Lower lobe of right lung (tissue), 2 donors: ENCODE measurements around the gene CCL13. TPM values are rescaled to one million over a fixed set of nuclear protein-coding genes. Genes with fewer than 3 reads are reported as not detected.

Experiments used
- ATAC-seq, 2 donors: fragments of 200-7000 bp; cut with Tn5 transposase; one replicate each; pipeline ENCODE4 v1.9.1; 2020 to 2022; ENCODE audit warnings: mild to moderate bottlenecking in 2 of 2, moderate library complexity in 2 of 2
- DNase-seq: peaks from one replicate; pipeline ENCODE4 v3.0.0-alpha.2; 2020
- H3K27ac ChIP-seq: fragments of 200-600 bp; one replicate; pipeline ENCODE4 v1.8.0; 2022
- H3K27me3 ChIP-seq: fragments of 200-600 bp; one replicate; pipeline ENCODE4 v1.8.0; 2022; ENCODE audit warnings: low read depth
- H3K36me3 ChIP-seq: fragments of 200-600 bp; one replicate; pipeline ENCODE4 v1.8.0; 2022; ENCODE audit warnings: mild to moderate bottlenecking
- H3K4me1 ChIP-seq: fragments of 200-600 bp; one replicate; pipeline ENCODE4 v1.8.0; 2022
- H3K4me3 ChIP-seq: fragments of 200-600 bp; one replicate; pipeline ENCODE4 v1.8.0; 2022; ENCODE audit warnings: mild to moderate bottlenecking
- H3K9me3 ChIP-seq: fragments of 200-600 bp; one replicate; pipeline ENCODE4 v1.8.0; 2022
- CTCF ChIP-seq: fragments of 200-600 bp; IDR thresholded peaks from one replicate; pipeline ENCODE4 v1.8.0; 2022; ENCODE audit warnings: antibody characterized with exemption, mild to moderate bottlenecking
- intact Hi-C: fragments of 100-400 bp; cut with DNase I; formaldehyde crosslinking; loops from one replicate; pipeline ENCODE4 v1.11.0; 2022
- total RNA-seq: library from RNA; stranded (reverse); fragmentation: NEBNext Ultra II Directional; extraction: Animal tissue kit (Norgen Biotek cat#: 25700); gene quantifications from one replicate; pipeline ENCODE4 v1.2.1, GENCODE V29; 2021
- donor health status: DM: no; HTN: yes; CAD: no; lungs with severe emphysema.

CCL13 gene
- total RNA-seq, 1 donor from 2014 or later, result 14.6 TPM

GRCh38 chr17:34337701-34338100, 18.6 kb upstream of the CCL13 start:
- intact Hi-C loops, result no loop called here
- DNase-seq, result no peak
- no peaks in the 10 kb centered on the region for H3K9me3 ChIP-seq
- TF ChIP-seq CTCF, result no peak
- H3K4me3 ChIP-seq, result no peak overlapping the region
- H3K4me1 ChIP-seq, result no peaks in the 10 kb centered on the region
- no peak for ATAC-seq
- H3K36me3 ChIP-seq, result no peaks in the 10 kb centered on the region
- no peaks in the 10 kb centered on the region for H3K27me3 ChIP-seq
- no peak overlapping the region for H3K27ac ChIP-seq

DNA sequence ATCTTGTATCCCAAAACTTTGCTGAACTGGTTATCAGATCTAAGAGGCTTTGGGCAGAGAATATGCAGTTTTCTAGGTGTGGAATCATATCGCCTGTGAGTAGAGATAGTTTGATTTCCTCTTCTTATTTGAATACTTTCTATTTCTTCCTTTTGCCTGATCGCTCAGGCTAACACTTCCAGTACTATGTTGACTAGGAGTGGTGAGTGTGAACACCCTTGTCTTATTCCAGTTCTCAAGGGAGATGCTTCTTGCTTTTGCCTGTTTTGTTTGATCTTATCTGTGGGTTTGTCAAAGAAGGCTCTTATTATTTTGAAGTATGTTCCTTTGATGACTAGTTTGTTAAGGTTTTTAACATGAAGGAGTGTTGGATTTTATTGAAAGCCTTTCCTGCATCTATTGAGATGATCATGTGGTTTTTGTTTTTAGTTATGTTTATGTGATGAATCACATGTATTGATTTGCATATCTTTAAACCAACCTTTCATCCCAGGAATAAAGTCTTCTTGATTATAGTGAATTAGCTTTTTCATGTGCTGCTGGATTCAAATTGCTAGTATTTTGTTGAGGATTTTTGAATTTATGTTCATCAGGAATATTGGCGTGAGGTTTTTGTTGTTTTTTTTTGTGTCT, 17.0 kb upstream of the CCL13 start:
- no peaks in the 10 kb centered on the region for H3K9me3 ChIP-seq
- no peak overlapping the region for H3K27ac ChIP-seq
- no peaks in the 10 kb centered on the region for H3K36me3 ChIP-seq
- no peak overlapping the region for H3K4me3 ChIP-seq
- TF ChIP-seq CTCF, result no peak
- no peak for ATAC-seq
- intact Hi-C loops, result no loop called here
- no peaks in the 10 kb centered on the region for H3K4me1 ChIP-seq
- H3K27me3 ChIP-seq, result no peaks in the 10 kb centered on the region
- DNase-seq, result no peak

GRCh38 chr17:34341916-34342315, 14.4 kb upstream of the CCL13 start:
- Histone ChIP-seq H3K4me3 (no peak overlapping the region), H3K27ac (no peak overlapping the region), H3K9me3 (no peaks in the 10 kb centered on the region), H3K36me3 (no peaks in the 10 kb centered on the region), H3K4me1 (no peaks in the 10 kb centered on the region), H3K27me3 (no peaks in the 10 kb centered on the region)
- no peak for TF ChIP-seq CTCF
- intact Hi-C loops, result no loop called here
- ATAC-seq (no peak), DNase-seq (no peak)

DNA sequence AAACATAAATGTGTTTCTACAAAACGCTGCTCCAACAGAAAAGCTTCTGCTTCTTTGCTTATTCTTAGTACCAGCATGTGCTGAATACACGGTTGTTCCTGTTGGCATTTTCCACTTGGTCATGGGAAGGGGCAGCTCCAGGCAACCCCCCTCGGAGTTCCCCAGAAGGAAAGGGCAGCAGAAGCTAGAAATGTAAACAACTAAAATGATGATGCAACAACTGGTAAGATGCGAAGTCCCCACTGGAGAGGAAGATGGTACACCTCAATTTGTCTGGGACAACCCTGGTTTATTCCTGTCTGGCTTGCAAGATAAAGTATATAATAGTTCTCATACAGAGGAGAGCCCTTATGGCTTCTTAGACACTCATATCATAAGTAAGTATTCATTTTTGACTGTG, 9.2 kb upstream of the CCL13 start:
- intact Hi-C loops, result no loop called here
- Histone ChIP-seq H3K27ac (no peak overlapping the region), H3K36me3 (no peaks in the 10 kb centered on the region), H3K27me3 (no peaks in the 10 kb centered on the region), H3K4me3 (no peak overlapping the region), H3K4me1 (no peaks in the 10 kb centered on the region), H3K9me3 (no peaks in the 10 kb centered on the region)
- ATAC-seq (no peak), DNase-seq (no peak)
- no peak for TF ChIP-seq CTCF

DNA sequence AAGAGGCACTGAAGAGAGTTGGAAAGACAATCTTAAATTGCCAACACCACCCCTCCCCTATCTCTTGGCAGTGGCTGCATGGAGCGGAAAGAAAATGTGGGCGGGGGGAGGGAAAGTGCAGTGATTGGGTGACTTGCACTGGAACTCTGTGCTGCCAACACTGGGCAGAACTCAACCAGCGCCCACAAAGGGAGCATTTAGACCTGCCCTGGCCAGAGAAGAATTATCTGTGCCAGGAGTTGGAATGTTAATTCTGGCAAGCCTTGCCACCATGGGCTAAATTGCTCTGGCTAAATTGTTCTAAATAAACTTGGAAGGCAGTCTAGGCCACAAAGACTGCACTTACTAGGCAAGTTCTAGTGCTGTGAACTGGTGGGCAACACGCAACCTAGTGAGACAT, 6.5 kb upstream of the CCL13 start:
- DNase-seq, result no peak
- intact Hi-C loops, result no loop called here
- no peak for TF ChIP-seq CTCF
- Histone ChIP-seq H3K4me3 (no peak overlapping the region), H3K36me3 (no peaks in the 10 kb centered on the region), H3K27me3 (no peaks in the 10 kb centered on the region), H3K9me3 (no peaks in the 10 kb centered on the region), H3K4me1 (no peaks in the 10 kb centered on the region), H3K27ac (no peak overlapping the region)
- no peak for ATAC-seq
